ENCODE measurements around the gene METTL26. TPM values are rescaled to one million over a fixed set of nuclear protein-coding genes. Genes with fewer than 3 reads are reported as not detected.
A peak's percentile ranks its signal among the peaks of the same experiment; 100 is the strongest.

METTL26 gene
- total RNA-seq, 4 donors from 2014 or later = 147 to 204 (median 176) TPM

GRCh38 chr16:616733-617586 is 19.1 kb downstream of the METTL26 start:
- peaks cover 0 to 39% (median 0%) of the 10 kb centered on the region in 3 donors for H3K36me3 ChIP-seq
- H3K9me3 ChIP-seq = no peaks in the 10 kb centered on the region
- H3K4me1 ChIP-seq = peaks cover 0 to 11% (median 0%) of the 10 kb centered on the region in 4 donors
- no peak for TF ChIP-seq CTCF (IDR thresholded peaks at IDR 0.05)
- TF ChIP-seq POLR2A (IDR thresholded peaks at IDR 0.05) = no peak
- TF ChIP-seq EP300 (IDR thresholded peaks at IDR 0.05) = no peak
- DNase-seq (ENCODE audit: low spot score in 2 of 2) = no peak
- H3K4me3 ChIP-seq = no peak overlapping the region
- 92 to 93% methylated on average over 36 to 38 of the region's 39 CpGs for WGBS, 2 donors
- no peak overlapping the region for H3K27ac ChIP-seq
- no peaks in the 10 kb centered on the region for H3K27me3 ChIP-seq

- no peak for DNase-seq (ENCODE audit: low spot score in 2 of 2)
- Histone ChIP-seq H3K9me3 (no peaks in the 10 kb centered on the region), H3K4me1 (peaks cover 0 to 12% (median 6%) of the 10 kb centered on the region in 4 donors), H3K27me3 (no peaks in the 10 kb centered on the region), H3K27ac (no peak overlapping the region), H3K36me3 (peaks cover 0 to 39% (median 0%) of the 10 kb centered on the region in 3 donors), H3K4me3 (no peak overlapping the region)
- TF ChIP-seq POLR2A (IDR thresholded peaks at IDR 0.05) (no peak), EP300 (IDR thresholded peaks at IDR 0.05) (no peak), CTCF (IDR thresholded peaks at IDR 0.05) (no peak)
- WGBS, 2 donors = 89% methylated on average over 13 of the region's 13 CpGs
Observed at GRCh38 chr16:615122-615521, 21.0 kb downstream of the METTL26 start.

GRCh38 chr16:610513-611381 is 25.4 kb downstream of the METTL26 start:
- Histone ChIP-seq H3K36me3 (peaks cover 0 to 10% (median 0%) of the 10 kb centered on the region in 3 donors), H3K27ac (peak overlapping the region in 2 of 4 donors; percentile 77 to 88), H3K4me1 (peaks cover 0 to 26% (median 10%) of the 10 kb centered on the region in 4 donors), H3K27me3 (no peaks in the 10 kb centered on the region), H3K9me3 (no peaks in the 10 kb centered on the region), H3K4me3 (no peak overlapping the region)
- peak in 1 of 2 donors; percentile 36 for DNase-seq (ENCODE audit: low spot score in 2 of 2)
- 49 to 68% methylated on average over 21 to 23 of the region's 28 CpGs for WGBS, 2 donors
- TF ChIP-seq POLR2A (IDR thresholded peaks at IDR 0.05) = no peak
- TF ChIP-seq EP300 (IDR thresholded peaks at IDR 0.05) = peak in 1 of 2 donors; percentile 20
- peak; percentile 67 to 81 (median 77) for TF ChIP-seq CTCF (IDR thresholded peaks at IDR 0.05)

- Histone ChIP-seq H3K9me3 (no peaks in the 10 kb centered on the region), H3K27ac (peak overlapping the region in 2 of 4 donors; percentile 77 to 88), H3K36me3 (peaks cover 0 to 15% (median 0%) of the 10 kb centered on the region in 3 donors), H3K4me1 (peaks cover 0 to 26% (median 10%) of the 10 kb centered on the region in 4 donors), H3K4me3 (no peak overlapping the region), H3K27me3 (no peaks in the 10 kb centered on the region)
- DNase-seq (ENCODE audit: low spot score in 2 of 2) = no peak
- WGBS, 2 donors = 76 to 86% methylated on average over 14 of the region's 14 CpGs
- TF ChIP-seq CTCF (IDR thresholded peaks at IDR 0.05) (no peak), POLR2A (IDR thresholded peaks at IDR 0.05) (no peak), EP300 (IDR thresholded peaks at IDR 0.05) (no peak)
Observed at GRCh38 chr16:609984-610383, 26.1 kb downstream of the METTL26 start.
